ENCODE results near the gene NFIB.

NFIB gene

GRCh38 chr9:14321517-14322130 is 7.7 kb upstream of the NFIB start:
- no peak for DNase-seq (ENCODE audit: low read depth in 1 of 2, low spot score in 1 of 2)

DNA sequence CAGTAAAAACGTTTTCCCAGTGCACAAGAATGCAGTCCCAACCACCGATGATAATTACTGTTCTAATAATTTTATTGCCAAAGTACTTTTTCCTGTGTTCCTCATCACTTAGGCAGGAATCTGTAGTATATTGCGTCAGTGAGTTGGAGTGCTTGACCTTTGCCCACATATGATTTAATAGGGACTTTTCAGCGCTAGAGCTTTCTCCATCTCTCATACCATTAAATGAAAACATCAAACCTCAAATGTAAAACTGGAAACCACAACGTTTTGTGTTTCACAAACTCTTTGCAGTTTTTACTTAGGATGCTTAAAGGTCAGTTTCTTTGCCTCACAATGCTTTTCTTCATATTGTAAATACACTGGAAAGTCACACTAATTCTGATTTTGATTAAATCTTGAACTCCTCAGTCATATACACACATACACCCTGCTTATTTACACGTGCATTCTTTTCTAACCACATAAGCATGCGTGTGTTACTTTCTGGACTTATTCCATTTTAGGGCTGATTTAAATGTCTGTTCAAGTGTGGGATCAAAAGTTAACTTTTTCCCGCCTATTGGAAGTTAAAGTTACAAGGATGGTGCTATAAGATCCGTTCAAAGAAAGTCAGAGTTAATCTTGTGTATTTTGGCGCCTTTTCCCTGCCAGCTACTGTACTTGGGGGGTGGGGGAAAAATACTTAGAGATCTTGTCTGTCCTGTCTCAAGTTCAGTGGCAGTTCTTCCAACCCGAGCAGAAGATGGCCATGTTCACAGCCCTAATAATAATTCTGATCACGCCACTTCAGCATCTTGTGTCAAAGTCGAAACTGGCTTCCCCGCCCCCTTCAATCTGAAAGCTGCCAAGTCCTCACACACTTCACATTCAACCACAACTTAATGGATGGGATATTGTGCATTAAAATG is 6.6 kb upstream of the NFIB start:
- DNase-seq (ENCODE audit: low read depth in 1 of 2, low spot score in 1 of 2), result no peak

DNA sequence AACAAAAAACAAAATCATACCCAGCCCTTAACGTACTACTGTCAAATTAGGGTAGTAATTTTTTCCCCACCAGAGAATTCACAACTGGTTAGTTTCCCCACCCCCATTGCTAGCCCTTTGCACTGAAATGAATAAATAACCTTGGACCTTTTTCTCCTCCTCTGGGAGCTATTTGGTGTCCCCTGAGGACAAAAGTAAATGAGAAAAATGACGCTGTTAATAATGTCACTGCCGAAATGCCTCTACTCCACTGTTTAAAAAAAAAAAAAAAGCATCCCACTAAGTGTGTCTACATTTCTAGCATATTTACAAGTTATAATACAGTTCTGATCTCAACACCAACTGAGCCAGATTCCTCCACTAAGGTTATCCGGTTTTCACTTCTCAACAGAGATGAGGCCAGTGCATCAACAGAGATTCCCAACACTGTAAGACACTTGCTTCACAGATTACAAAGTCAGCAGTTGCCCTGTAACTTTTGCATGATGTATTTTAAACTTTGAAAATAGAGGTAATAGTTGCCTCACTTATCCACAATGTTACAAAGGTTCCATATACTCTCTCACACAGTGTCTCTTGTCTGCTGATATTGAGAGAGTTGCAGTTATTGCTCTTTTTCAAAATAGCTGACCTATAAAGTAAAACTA is 5.1 kb upstream of the NFIB start:
- DNase-seq (ENCODE audit: low read depth in 1 of 2, low spot score in 1 of 2), result no peak

- no peak for DNase-seq (ENCODE audit: low read depth in 1 of 2, low spot score in 1 of 2)
These were observed 4.4 kb upstream of the NFIB start for GRCh38 chr9:14318361-14318760.

DNA sequence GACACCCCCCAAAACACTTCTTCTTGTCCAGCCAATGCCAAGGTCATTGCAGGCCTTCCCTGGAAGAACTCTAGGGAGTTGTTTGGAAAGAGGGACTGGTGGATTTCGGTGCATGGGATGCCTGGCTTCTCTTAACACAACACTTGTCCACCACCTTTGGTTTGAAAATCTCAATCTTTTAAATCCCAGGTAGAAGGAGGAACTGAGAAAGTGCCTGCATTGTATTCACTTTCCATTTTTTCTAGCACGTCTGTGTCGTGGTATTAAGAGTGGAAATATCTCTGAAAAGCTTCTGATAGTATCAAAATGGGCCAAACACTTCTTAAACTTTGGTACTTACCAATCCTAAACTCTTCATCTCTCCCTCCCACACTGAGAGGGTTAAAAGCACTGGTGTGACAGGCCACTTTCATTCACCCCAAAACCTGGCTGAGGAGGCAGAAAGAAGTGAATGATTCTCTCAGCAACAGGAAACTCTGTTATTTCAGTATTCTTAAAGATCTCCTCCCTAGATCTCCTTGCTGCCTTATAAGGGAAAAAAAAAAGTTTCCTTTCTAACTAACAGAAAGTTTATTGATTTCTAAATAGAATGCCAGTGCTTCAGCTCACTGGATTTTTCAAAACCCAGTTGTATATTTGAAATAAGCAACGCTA is 3.9 kb upstream of the NFIB start:
- DNase-seq (ENCODE audit: low read depth in 1 of 2, low spot score in 1 of 2), result no peak

DNA sequence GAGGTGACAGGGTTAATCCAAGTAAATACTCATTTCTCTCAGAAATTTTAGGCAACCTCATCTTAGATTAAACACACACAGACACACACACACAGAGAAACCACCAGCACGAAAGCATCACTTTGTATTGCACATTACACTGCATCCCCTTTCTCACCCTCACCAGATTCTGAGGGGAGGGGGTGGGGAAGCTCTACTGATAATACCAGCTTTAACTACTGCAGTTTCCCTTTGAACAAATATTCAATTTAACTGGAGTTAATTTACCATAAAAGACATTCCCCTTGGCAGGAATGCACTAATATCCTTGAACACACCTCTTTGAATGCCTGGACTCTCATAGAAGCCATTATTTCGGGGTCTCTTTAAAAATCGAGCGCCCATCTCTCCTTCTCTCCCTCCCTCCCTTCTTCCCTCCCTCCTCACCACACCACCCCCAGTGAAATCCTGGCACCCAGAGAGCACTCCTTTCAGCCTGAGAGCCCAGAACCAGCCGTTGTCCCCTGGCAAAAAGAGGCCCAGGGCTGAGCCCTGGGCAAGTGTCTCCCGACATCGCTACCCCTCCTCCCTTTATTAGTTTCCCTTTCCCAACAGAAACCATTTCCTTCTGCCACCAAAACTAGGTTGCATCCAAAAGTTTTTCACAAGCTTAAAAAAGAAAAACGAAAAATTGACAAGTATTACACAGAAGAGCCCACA is 2.8 kb upstream of the NFIB start:
- no peak for DNase-seq (ENCODE audit: low read depth in 1 of 2, low spot score in 1 of 2)

DNA sequence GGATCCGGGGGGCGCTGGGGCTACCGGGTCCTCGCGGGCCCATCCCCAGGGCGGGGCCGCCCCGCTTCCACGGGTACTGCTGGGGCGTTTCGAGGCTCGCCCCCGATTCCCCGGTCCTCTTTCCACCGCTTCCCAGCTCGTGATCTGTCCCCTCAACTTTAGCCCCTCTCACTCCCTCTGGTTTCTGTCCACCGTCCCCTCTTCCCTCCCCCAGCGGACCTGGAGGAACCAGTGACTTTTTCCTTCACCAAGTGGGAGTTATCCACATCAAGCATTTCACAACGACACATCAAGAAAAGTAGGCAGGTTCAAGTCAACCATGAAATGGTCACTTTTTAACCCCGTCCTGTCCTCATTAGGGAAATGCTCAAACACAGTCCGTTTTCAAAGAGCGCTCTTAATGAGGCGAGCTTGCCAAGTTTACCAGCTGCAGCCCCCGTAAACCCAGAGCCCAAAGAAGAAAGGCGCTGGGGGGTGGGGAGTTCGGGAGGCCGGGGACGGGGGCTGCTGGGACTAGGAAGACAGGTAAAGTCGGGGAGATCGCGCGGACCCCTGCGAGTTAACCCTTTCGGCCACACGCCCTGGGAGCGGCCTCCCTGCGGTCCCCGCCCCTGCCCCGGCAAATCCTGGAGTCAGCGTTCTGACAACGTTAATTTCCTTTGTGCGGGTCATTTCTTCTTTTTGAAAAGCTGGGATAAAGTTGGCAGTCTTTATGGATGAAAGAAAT is 2.1 kb upstream of the NFIB start:
- DNase-seq (ENCODE audit: low read depth in 1 of 2, low spot score in 1 of 2), result no peak

DNA sequence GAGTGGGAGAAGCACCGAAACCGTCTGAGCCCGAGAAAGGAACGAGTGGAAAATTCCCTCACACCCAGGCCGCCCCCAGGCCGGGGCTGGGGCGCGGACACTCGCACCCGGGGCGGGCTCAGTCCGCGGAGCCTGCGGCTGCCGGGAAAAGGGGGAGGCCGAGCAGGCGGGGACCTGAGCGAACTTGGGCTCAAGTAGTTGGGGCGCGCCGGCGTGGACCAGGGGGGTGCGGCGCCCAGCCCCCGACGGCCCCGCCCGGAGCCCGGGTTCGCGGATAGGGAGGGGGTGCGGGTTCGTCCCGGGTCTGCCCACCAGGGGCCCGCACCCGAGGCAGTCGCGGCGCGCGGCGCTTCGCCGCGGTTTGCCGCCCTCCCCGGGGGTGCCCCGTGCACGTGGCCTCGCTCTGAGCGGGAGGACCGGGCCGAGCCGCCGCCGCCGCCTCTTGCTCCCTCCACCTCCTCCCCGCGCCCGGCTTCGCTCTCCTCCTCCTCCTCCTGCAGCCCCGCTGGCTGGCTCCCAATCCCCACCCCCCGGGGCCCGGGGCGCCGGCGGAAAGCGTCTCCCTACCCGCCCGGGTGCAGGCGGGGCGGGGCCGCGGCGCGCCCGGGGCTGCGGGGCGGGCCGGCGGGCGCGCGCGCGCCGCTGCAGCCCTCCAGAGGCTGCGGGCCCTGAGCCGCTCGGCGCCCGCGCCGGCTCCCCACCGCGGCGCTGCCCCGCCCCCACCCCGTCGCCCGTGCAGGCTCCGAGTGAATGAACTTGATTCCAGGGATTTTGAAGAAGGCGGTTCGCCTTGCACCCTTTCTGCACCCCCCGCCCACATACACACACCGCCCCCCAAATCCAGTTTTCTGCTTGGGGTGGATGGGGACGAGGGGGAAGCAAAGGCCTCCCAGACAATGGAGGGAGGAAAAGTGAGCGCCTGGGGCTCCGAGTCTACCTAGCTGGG is 1.3 kb upstream of the NFIB start:
- no peak for DNase-seq (ENCODE audit: low read depth in 1 of 2, low spot score in 1 of 2)

DNA sequence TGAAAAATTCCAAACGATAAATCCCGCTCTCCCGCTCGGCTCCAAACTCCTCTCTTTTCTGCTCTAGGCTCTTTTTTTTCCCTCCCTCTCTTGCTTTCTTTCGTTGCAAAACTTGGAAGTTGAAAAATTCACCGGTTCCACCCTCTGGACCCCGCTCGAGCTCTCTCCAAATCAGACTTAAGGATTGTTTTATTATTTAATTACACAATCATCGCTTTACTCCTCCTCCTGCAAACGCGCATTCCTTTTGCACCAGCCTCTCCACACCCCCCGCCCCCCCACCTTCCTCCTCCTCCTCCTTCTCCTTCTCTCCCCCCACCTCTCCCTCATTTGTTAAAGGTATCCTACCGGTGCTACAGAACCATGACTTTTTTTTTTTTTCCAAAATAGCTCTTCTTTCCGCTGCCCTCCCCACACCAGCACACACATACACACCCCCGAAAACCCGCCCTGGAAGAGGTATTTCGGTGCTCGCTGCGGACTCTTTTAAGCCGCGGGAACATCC is 535 bp upstream of the NFIB start:
- no peak for DNase-seq (ENCODE audit: low read depth in 1 of 2, low spot score in 1 of 2)

- DNase-seq (ENCODE audit: low read depth in 1 of 2, low spot score in 1 of 2), result no peak
These were observed 482 bp downstream of the NFIB start for GRCh38 chr9:14313378-14313940.

- no peak for DNase-seq (ENCODE audit: low read depth in 1 of 2, low spot score in 1 of 2)
These were observed 1.1 kb downstream of the NFIB start for GRCh38 chr9:14312719-14313377.

GRCh38 chr9:14311956-14312685 is 1.8 kb downstream of the NFIB start:
- no peak for DNase-seq (ENCODE audit: low read depth in 1 of 2, low spot score in 1 of 2)

- DNase-seq (ENCODE audit: low read depth in 1 of 2, low spot score in 1 of 2), result no peak
These were observed 2.6 kb downstream of the NFIB start for GRCh38 chr9:14311171-14311949.

GRCh38 chr9:14310311-14310710 is 3.6 kb downstream of the NFIB start:
- no peak for DNase-seq (ENCODE audit: low read depth in 1 of 2, low spot score in 1 of 2)

DNA sequence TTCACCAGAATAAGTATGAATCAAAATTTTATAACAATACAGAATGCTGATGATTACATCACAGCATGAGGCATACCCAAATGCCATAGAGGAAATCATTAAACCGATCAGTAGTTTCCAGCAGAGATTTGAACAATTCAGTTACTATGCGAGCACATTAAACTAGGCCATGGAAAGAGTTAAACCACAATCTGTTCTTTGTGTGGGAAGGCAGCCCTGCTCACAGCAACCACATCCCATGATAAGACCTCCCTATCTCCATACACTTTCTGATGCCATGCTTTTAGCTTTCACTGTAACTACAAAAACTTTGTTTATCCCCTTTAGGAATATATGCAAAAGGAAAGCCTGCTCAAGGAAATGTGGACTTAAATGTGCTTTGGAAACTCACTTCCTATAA is 4.5 kb downstream of the NFIB start:
- no peak for DNase-seq (ENCODE audit: low read depth in 1 of 2, low spot score in 1 of 2)

DNA sequence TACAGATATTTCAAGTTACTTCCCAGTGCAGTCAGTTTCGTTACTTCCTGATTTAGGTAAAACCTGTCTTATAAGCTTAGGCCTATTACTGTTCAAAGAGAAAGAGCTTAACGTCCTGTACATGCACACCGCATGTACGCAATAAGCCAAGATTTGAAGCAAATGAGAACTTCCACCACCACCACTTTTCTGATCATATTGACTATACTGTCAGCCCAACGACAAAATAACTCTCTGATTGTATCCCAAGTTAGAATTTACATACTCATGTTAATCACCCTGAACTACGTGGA is 5.1 kb downstream of the NFIB start:
- DNase-seq (ENCODE audit: low read depth in 1 of 2, low spot score in 1 of 2), result no peak

All from stimulated activated CD4-positive, alpha-beta T cell treated with anti-CD3 and anti-CD28 coated beads, Interleukin-15, amount 100 ng/mL, for 1 hour (primary cell).